Fibroblast of lung (primary cell): Measurements from ENCODE around the gene IL4.

Experiments used
- CTCF ChIP-seq, 2 donors: IDR thresholded peaks in 1 of 2; conservative IDR thresholded peaks in 1 of 2; 1 replicate in 1 of 2; 2 replicates in 1 of 2; pipeline ENCODE4 v1.5.1; 2011 to 2012; ENCODE audit warnings: low read length in 2 of 2, control low read depth in 1 of 2, inconsistent platforms in 1 of 2, low read depth in 1 of 2, mild to moderate bottlenecking in 1 of 2
- EZH2 ChIP-seq: IDR thresholded peaks from 2 replicates; pipeline ENCODE4 v1.5.1; 2012; ENCODE audit warnings: low read length, control low read depth, mild to moderate bottlenecking; ENCODE audit errors: missing control alignments

- TF ChIP-seq CTCF (conservative IDR thresholded peaks at IDR 0.05 in 1 of 2, IDR thresholded peaks at IDR 0.05 in 1 of 2; ENCODE audit: low read depth in 1 of 2, low read length in 2 of 2) (no peak), EZH2 (no peak)
Observed at GRCh38 chr5:132718544-132719312, 44.9 kb downstream of the IL4 start.
